ENCODE data around the gene BTBD19. TPM values are rescaled to one million over a fixed set of nuclear protein-coding genes. Genes with fewer than 3 reads are reported as not detected.

Gene BTBD19
- total and polyA plus RNA-seq, 2 donors (not counting 1 experiment from before 2014, with no cell fraction given) = 0.75 to 2.3 TPM

DNA sequence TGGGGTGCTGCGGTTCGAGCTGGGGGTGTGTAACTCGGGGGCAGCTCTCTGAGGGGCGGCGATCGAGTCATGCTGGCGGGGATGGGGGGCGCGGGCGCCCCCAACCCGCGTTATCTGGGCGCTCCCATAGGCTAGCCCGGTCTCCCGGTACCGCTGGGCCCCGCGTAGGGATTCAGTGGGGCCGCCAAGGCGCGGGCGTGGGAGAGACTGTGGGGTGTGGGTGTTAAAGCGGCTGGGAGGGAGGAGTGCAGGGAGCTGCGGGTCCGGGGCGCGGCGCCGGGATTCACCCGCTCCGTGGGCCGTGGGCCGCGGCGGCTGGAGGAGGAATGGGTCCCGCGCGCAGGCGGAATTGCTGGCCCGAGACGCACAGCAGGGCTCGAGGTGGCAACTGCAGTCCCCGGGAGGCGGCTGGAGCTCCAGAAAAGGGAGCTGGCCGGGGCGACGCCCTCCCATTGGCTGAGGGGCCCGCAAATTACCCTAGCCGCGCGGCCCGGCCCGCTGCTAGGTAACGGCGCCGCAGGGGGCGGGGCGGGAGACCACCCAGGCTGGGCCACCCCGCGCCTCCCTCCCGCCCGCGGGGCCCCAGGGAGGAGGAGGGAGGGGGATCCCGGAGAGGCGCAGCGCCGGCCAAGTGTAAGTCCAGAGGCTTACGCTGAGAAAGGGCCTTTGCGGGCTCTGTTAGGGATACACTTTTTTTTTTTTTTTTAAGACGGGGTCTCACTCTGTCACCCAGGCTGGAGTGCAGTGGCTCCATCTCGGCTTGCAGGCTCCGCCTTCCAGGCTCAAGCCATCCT lies 34.7 kb downstream of the BTBD19 start, which contains the start of gene PTCH2:
Gene PTCH2, minus strand, starts transcription at position 392 of the 794 bp plus-strand sequence. Its CDS starts 321 bp downstream, at position 71.
- Mint-ChIP-seq H3K27me3 (peaks cover 17% of the 10 kb centered on the region), H3K4me3 (peak within 1 kb of the TSS; percentile 77), H3K27ac (no peak within 1 kb of the TSS), H3K4me1 (peaks cover 8% of the 10 kb centered on the region), H3K9me3 (ENCODE audit: insufficient read depth) (no peaks in the 10 kb centered on the region)
- Histone ChIP-seq H3K4me1 (ENCODE audit: control insufficient read depth in 2 of 2, insufficient read depth in 2 of 2, low read length in 2 of 2) (peaks cover 5 to 11% of the 10 kb centered on the region in 2 donors), H3K9ac (ENCODE audit: low read length) (peak within 1 kb of the TSS; percentile 55), H3K4me3 (ENCODE audit: control extremely low read depth in 1 of 5, extremely low read depth in 1 of 5, insufficient read depth in 1 of 5, low read depth in 2 of 5, low read length in 4 of 5) (peak within 1 kb of the TSS in 4 of 5 experiments; percentile 37 to 58 (median 46)), H2AFZ (ENCODE audit: insufficient read depth, low read depth, low read length, poor library complexity, severe bottlenecking) (peak within 1 kb of the TSS; percentile 73), H3K27ac (ENCODE audit: low read length in 2 of 2) (no peak within 1 kb of the TSS), H4K20me1 (ENCODE audit: control insufficient read depth, insufficient read depth, low read length, poor library complexity, severe bottlenecking) (no peaks in the 10 kb centered on the region), H3K79me2 (ENCODE audit: control insufficient read depth, insufficient read depth, low read length) (no peaks in the 10 kb centered on the region), H3K4me2 (replicated peaks; ENCODE audit: low read depth, low read length, poor library complexity, severe bottlenecking) (peak within 1 kb of the TSS; percentile 93), H3K36me3 (replicated peaks in 1 of 2; ENCODE audit: control extremely low read depth in 1 of 2, control insufficient read depth in 1 of 2, extremely low read depth in 1 of 2, insufficient read depth in 2 of 2, low read length in 1 of 2) (no peaks in the 10 kb centered on the region), H3K9me3 (ENCODE audit: control extremely low read depth in 1 of 3, control insufficient read depth in 2 of 3, insufficient read depth in 1 of 3, low read length in 2 of 3) (no peaks in the 10 kb centered on the region), H3K27me3 (replicated peaks in 1 of 4; ENCODE audit: control extremely low read depth in 1 of 4, control insufficient read depth in 3 of 4, insufficient read depth in 4 of 4, low read length in 3 of 4) (peaks cover 0 to 11% (median 2%) of the 10 kb centered on the region in 4 experiments)
- DNase-seq (peak; percentile 54), ATAC-seq (ENCODE audit: low read depth) (peak; percentile 81)
- intact Hi-C loops (cut with micrococcal nuclease) = no loop called here
- WGBS (ENCODE audit: insufficient coverage) = 4% methylated on average over 69 of the region's 72 CpGs
- TF ChIP-seq, protein P1, sequence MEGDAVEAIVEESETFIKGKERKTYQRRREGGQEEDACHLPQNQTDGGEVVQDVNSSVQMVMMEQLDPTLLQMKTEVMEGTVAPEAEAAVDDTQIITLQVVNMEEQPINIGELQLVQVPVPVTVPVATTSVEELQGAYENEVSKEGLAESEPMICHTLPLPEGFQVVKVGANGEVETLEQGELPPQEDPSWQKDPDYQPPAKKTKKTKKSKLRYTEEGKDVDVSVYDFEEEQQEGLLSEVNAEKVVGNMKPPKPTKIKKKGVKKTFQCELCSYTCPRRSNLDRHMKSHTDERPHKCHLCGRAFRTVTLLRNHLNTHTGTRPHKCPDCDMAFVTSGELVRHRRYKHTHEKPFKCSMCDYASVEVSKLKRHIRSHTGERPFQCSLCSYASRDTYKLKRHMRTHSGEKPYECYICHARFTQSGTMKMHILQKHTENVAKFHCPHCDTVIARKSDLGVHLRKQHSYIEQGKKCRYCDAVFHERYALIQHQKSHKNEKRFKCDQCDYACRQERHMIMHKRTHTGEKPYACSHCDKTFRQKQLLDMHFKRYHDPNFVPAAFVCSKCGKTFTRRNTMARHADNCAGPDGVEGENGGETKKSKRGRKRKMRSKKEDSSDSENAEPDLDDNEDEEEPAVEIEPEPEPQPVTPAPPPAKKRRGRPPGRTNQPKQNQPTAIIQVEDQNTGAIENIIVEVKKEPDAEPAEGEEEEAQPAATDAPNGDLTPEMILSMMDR (IDR thresholded peaks at IDR 0.05) = no peak
- no peak for TF ChIP-seq EZH2 (IDR thresholded peaks at IDR 0.05; ENCODE audit: borderline replicate concordance, insufficient read depth, low read depth, low read length, poor library complexity, severe bottlenecking)
- POLR2A ChIA-PET = interaction anchor here (0.7 to 1.4 kb wide), 2 partner anchors 24 to 162 kb away, joined by 3 read pairs; no protein-coding TSS in a partner anchor
- CTCF ChIA-PET = interaction anchor here (0.9 to 1.2 kb wide), 3 partner anchors 21 to 81 kb away, joined by 3 read pairs; partner anchors contain the start of gene RPS8

DNA sequence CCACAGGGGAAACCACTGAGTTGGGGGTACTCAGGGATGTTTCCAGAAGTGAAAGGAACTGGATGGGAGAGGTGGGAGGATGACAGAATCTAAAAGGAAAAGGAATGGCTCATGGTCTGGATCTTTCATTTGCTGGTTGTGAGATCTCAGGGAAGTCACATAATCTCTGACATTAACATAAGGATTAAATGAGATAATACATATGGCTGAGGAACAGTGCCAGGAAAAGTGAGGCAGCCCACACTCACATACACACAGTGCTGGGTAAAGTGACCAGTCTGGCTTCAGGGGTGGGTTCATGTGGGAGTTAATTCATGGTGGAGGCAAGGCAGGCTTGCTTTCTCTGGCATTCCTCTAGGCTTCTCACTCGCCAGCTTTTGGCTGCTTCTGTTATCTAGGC lies 38.7 kb downstream of the BTBD19 start:
- TF ChIP-seq, protein P1 (IDR thresholded peaks at IDR 0.05) = no peak
- TF ChIP-seq EZH2 (IDR thresholded peaks at IDR 0.05; ENCODE audit: borderline replicate concordance, insufficient read depth, low read depth, low read length, poor library complexity, severe bottlenecking) = no peak
- intact Hi-C loops (cut with micrococcal nuclease) = no loop called here
- Histone ChIP-seq H3K9me3 (ENCODE audit: control extremely low read depth in 1 of 3, control insufficient read depth in 2 of 3, insufficient read depth in 1 of 3, low read length in 2 of 3) (no peaks in the 10 kb centered on the region), H3K79me2 (ENCODE audit: control insufficient read depth, insufficient read depth, low read length) (no peaks in the 10 kb centered on the region), H3K4me1 (ENCODE audit: control insufficient read depth in 2 of 2, insufficient read depth in 2 of 2, low read length in 2 of 2) (peaks cover 8 to 14% of the 10 kb centered on the region in 2 donors), H3K27ac (ENCODE audit: low read length in 2 of 2) (no peak overlapping the region), H3K4me3 (ENCODE audit: control extremely low read depth in 1 of 5, extremely low read depth in 1 of 5, insufficient read depth in 1 of 5, low read depth in 2 of 5, low read length in 4 of 5) (no peak overlapping the region), H3K27me3 (replicated peaks in 1 of 4; ENCODE audit: control extremely low read depth in 1 of 4, control insufficient read depth in 3 of 4, insufficient read depth in 4 of 4, low read length in 3 of 4) (peaks cover 0 to 6% (median 2%) of the 10 kb centered on the region in 4 experiments), H3K9ac (ENCODE audit: low read length) (no peak overlapping the region), H3K36me3 (replicated peaks in 1 of 2; ENCODE audit: control extremely low read depth in 1 of 2, control insufficient read depth in 1 of 2, extremely low read depth in 1 of 2, insufficient read depth in 2 of 2, low read length in 1 of 2) (peaks cover 0 to 8% of the 10 kb centered on the region in 2 experiments), H3K4me2 (replicated peaks; ENCODE audit: low read depth, low read length, poor library complexity, severe bottlenecking) (no peak overlapping the region), H2AFZ (ENCODE audit: insufficient read depth, low read depth, low read length, poor library complexity, severe bottlenecking) (no peak overlapping the region), H4K20me1 (ENCODE audit: control insufficient read depth, insufficient read depth, low read length, poor library complexity, severe bottlenecking) (no peaks in the 10 kb centered on the region)
- no peak overlapping the region for H3K27ac Mint-ChIP-seq
- no peak for ATAC-seq (ENCODE audit: low read depth)
- peaks cover 12% of the 10 kb centered on the region for H3K4me1 Mint-ChIP-seq
- peaks cover 2% of the 10 kb centered on the region for H3K27me3 Mint-ChIP-seq
- no peak overlapping the region for H3K4me3 Mint-ChIP-seq
- no peak for DNase-seq
- 100% methylated on average over 1 of the region's 1 CpG for WGBS (ENCODE audit: insufficient coverage)
- ChIA-PET CTCF (no interaction called here), POLR2A (no interaction called here)
- H3K9me3 Mint-ChIP-seq (ENCODE audit: insufficient read depth) = no peaks in the 10 kb centered on the region
